Mucosa of descending colon (tissue), 3 donors: Measurements from ENCODE around the gene FAM131A. TPM values are rescaled to one million over a fixed set of nuclear protein-coding genes. Genes with fewer than 3 reads are reported as not detected.
"Not testable (repeated sequence)": the region's sequence is repeated elsewhere in the genome, so short reads cannot be mapped to it uniquely, and the experiment has no call there.

Experiments
- ATAC-seq: fragments of 200-7000 bp; cut with Tn5 transposase; one replicate; pipeline ENCODE4 v1.9.1; 2020; ENCODE audit warnings: mild to moderate bottlenecking, moderate library complexity
- DNase-seq, 3 donors: peaks; one replicate each; pipeline ENCODE4 v3.0.0-alpha.2; 2020
- H3K36me3 ChIP-seq: fragments of 200-600 bp; one replicate; pipeline ENCODE4 v1.8.0; 2021; ENCODE audit warnings: low read depth, mild to moderate bottlenecking
- H3K4me1 ChIP-seq: fragments of 200-600 bp; one replicate; pipeline ENCODE4 v1.8.0; 2021; ENCODE audit warnings: low read depth, mild to moderate bottlenecking
- H3K4me3 ChIP-seq: fragments of 200-600 bp; one replicate; pipeline ENCODE4 v1.8.0; 2021; ENCODE audit warnings: mild to moderate bottlenecking
- H3K9me3 ChIP-seq: fragments of 200-600 bp; one replicate; pipeline ENCODE4 v1.8.0; 2021; ENCODE audit warnings: mild to moderate bottlenecking
- CTCF ChIP-seq: fragments of 200-600 bp; IDR thresholded peaks from one replicate; pipeline ENCODE4 v1.8.0; 2022; ENCODE audit warnings: antibody characterized with exemption, mild to moderate bottlenecking
- intact Hi-C, 2 donors: fragments of 100-400 bp; cut with DNase I in 1 of 2; cut with micrococcal nuclease in 1 of 2; formaldehyde crosslinking; loops; one replicate each; pipeline versions ENCODE4 v1.11.0 to v1.11.1; 2022; cut with DNase I, micrococcal nuclease
- total RNA-seq, 3 donors: library from RNA; stranded (reverse); fragmentation: NEBNext Ultra II Directional in 2 of 3; extraction: Animal tissue kit (Norgen Biotek cat#: 25700) in 2 of 3; gene quantifications; one replicate each; pipeline versions ENCODE4 v1.2.1 to v1.2.4, GENCODE V29; 2021 to 2023
- donor health status: DM: no; HTN: no; CAD: no; lungs with moderate emphysema.
- donor health status: DM: no; HTN: no; CAD: no.
- donor health status: DM: no; HTN: yes; CAD: no.

The FAM131A gene
- total RNA-seq, 3 donors from 2014 or later: 14.1 to 29.8 (median 16.4) TPM

GRCh38 chr3:184337981-184338380, 581 bp downstream of the FAM131A start:
- H3K36me3 ChIP-seq: peaks cover 4% of the 10 kb centered on the region

GRCh38 chr3:184338511-184338945, 1.1 kb downstream of the FAM131A start:
- Histone ChIP-seq H3K9me3 (no peaks in the 10 kb centered on the region), H3K4me3 (no peak overlapping the region), H3K36me3 (peaks cover 4% of the 10 kb centered on the region), H3K4me1 (peaks cover 17% of the 10 kb centered on the region)
- intact Hi-C loops: no loop called here
- DNase-seq (peak in 2 of 3 donors; percentile 57 to 69), ATAC-seq (no peak)
- no peak for TF ChIP-seq CTCF

More at GRCh38 chr3:184337981-184338380, 581 bp downstream of the FAM131A start:
- intact Hi-C loops: no loop called here
- Histone ChIP-seq H3K9me3 (no peaks in the 10 kb centered on the region), H3K4me1 (peaks cover 17% of the 10 kb centered on the region), H3K4me3 (no peak overlapping the region)
- DNase-seq (no peak), ATAC-seq (no peak)
- TF ChIP-seq CTCF: no peak

- H3K4me1 ChIP-seq: peaks cover 17% of the 10 kb centered on the region
- intact Hi-C loops: no loop called here
Measured at GRCh38 chr3:184339001-184339400, 1.6 kb downstream of the FAM131A start.

GRCh38 chr3:184339451-184340135, 2.2 kb downstream of the FAM131A start:
- H3K9me3 ChIP-seq, H3K4me3 ChIP-seq, H3K36me3 ChIP-seq, intact Hi-C loops, ATAC-seq: not testable (repeated sequence)
- DNase-seq: peak in 1 of 3 donors; percentile 2
- peaks cover 17% of the 10 kb centered on the region for H3K4me1 ChIP-seq

More at GRCh38 chr3:184339001-184339400, 1.6 kb downstream of the FAM131A start:
- Histone ChIP-seq H3K9me3 (no peaks in the 10 kb centered on the region), H3K4me3 (no peak overlapping the region), H3K36me3 (peaks cover 4% of the 10 kb centered on the region)
- ATAC-seq (no peak), DNase-seq (no peak)
- no peak for TF ChIP-seq CTCF

GRCh38 chr3:184341925-184342324, 4.5 kb downstream of the FAM131A start:
- Histone ChIP-seq H3K9me3 (no peaks in the 10 kb centered on the region), H3K4me1 (peaks cover 22% of the 10 kb centered on the region), H3K4me3 (no peak overlapping the region), H3K36me3 (no peaks in the 10 kb centered on the region)
- ATAC-seq (no peak), DNase-seq (peak in 1 of 3 donors; percentile 22)
- intact Hi-C loops: no loop called here
- TF ChIP-seq CTCF: no peak

- H3K36me3 ChIP-seq: no peaks in the 10 kb centered on the region
- H3K9me3 ChIP-seq: no peaks in the 10 kb centered on the region
- peaks cover 11% of the 10 kb centered on the region for H3K4me1 ChIP-seq
- no peak for DNase-seq
- H3K4me3 ChIP-seq: no peak overlapping the region
- TF ChIP-seq CTCF: no peak
- no peak for ATAC-seq
- intact Hi-C loops: no loop called here
Measured at GRCh38 chr3:184343200-184343876, 5.9 kb downstream of the FAM131A start.
